SU-DHL-6 (cell line): ENCODE data around the gene TMEM161A.

ENCODE experiments used
- H2AFZ ChIP-seq: fragments of 200-600 bp; sonication (generic); 2 replicates; pipeline ENCODE4 v1.6.1; 2014; ENCODE audit warnings: low read depth, mild to moderate bottlenecking, moderate library complexity, mixed read lengths, antibody characterized with exemption, low read length; ENCODE audit not compliant: severe bottlenecking
- H3F3A ChIP-seq: fragments of 200-600 bp; shearing (Covaris generic); 2 replicates; pipeline ENCODE4 v1.6.0; 2016; ENCODE audit warnings: antibody characterized with exemption, mild to moderate bottlenecking; ENCODE audit not compliant: insufficient read depth
- H3K27ac ChIP-seq: fragments of 200-600 bp; sonication (generic); 2 replicates; pipeline ENCODE4 v1.5.1; 2016; ENCODE audit warnings: low read depth, mild to moderate bottlenecking, low read length, moderate library complexity, mixed read lengths
- H3K27me3 ChIP-seq: fragments of 200-600 bp; sonication (generic), shearing (Covaris generic); 2 replicates; pipeline ENCODE4 v1.6.0; 2014; ENCODE audit warnings: mild to moderate bottlenecking, low read length
- H3K36me3 ChIP-seq: fragments of 200-600 bp; sonication (generic); 2 replicates; pipeline ENCODE4 v1.6.1; 2014; ENCODE audit warnings: mild to moderate bottlenecking, low read length, mixed read lengths
- H3K4me2 ChIP-seq: fragments of 300-600, 200-600 bp; shearing (Covaris generic), sonication (generic); 2 replicates; pipeline ENCODE4 v1.6.0; 2014; ENCODE audit warnings: low read length, low read depth, mild to moderate bottlenecking; ENCODE audit not compliant: poor library complexity, severe bottlenecking
- H3K4me3 ChIP-seq: fragments of 200-600 bp; sonication (generic); 2 replicates; pipeline ENCODE4 v1.5.1; 2014; ENCODE audit warnings: antibody characterized with exemption, low read length, mild to moderate bottlenecking, mixed read lengths; ENCODE audit not compliant: insufficient read depth, poor library complexity, severe bottlenecking
- H3K79me2 ChIP-seq: fragments of 200-600 bp; sonication (generic); 2 replicates; pipeline ENCODE4 v1.6.1; 2014; ENCODE audit warnings: mild to moderate bottlenecking, low read length, moderate library complexity; ENCODE audit not compliant: insufficient read depth
- H3K9ac ChIP-seq: fragments of 200-600 bp; sonication (generic); 2 replicates; pipeline ENCODE4 v1.7.0; 2014; ENCODE audit warnings: mild to moderate bottlenecking, low read length
- H3K9me2 ChIP-seq: fragments of 200-600 bp; sonication (generic); replicated peaks from 2 replicates; pipeline ENCODE4 v1.6.1; 2014; ENCODE audit warnings: low read length; ENCODE audit not compliant: insufficient read depth
- H3K9me3 ChIP-seq: fragments of 200-600 bp; sonication (generic); 2 replicates; pipeline ENCODE4 v1.6.1; 2014; ENCODE audit warnings: low read length, mixed read lengths; ENCODE audit not compliant: insufficient read depth
- H4K20me1 ChIP-seq: fragments of 200-600 bp; sonication (generic); 2 replicates; pipeline ENCODE4 v1.6.1; 2014; ENCODE audit warnings: low read depth, mild to moderate bottlenecking, antibody characterized with exemption, low read length, moderate library complexity, mixed read lengths
- EZH2phosphoT487 ChIP-seq: fragments of 200-600 bp; sonication (generic), shearing (Covaris generic); conservative IDR thresholded peaks from 2 replicates; pipeline ENCODE4 v1.6.1; 2018; ENCODE audit warnings: mild to moderate bottlenecking, antibody characterized with exemption, low read length, moderate library complexity, mixed read lengths
- TF ChIP-seq, protein P1 (sequence below): fragments of 200-600 bp; sonication (generic); IDR thresholded peaks from one replicate; pipeline ENCODE4 v1.5.1; 2017; ENCODE audit warnings: antibody characterized with exemption, mild to moderate bottlenecking, low read length, moderate library complexity; ENCODE audit not compliant: insufficient read depth, poor library complexity, severe bottlenecking

Gene TMEM161A

DNA sequence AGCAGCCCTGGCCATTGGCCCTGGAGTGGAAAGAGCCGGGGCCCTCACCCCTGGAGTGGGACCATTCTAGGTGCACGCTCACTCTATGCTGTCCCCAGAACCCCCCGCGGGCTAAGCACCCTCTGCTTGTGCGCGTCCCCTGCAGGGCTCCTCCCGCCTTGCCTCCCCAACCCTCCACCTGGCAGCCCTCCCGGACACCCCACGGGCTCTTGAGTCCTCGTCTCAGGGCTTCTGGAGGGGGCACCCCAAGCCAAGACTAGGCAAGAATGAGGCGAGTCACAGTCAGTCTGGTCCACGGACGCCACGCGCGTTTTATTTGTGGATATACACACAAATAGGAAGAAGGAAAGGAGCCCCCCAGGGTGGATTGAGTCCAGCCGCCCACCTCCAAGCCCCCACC is 7.0 kb upstream of the TMEM161A start:
- Histone ChIP-seq H3F3A (peaks cover 75% of the 10 kb centered on the region), H3K4me2 (no peak overlapping the region), H3K79me2 (no peaks in the 10 kb centered on the region), H3K27me3 (no peaks in the 10 kb centered on the region), H3K9me2 (no peaks in the 10 kb centered on the region), H3K27ac (peak overlapping the region; percentile 73), H3K36me3 (peaks cover 10% of the 10 kb centered on the region), H3K4me3 (no peak overlapping the region), H3K9ac (no peak overlapping the region), H2AFZ (no peak overlapping the region), H4K20me1 (no peaks in the 10 kb centered on the region), H3K9me3 (no peaks in the 10 kb centered on the region)
- TF ChIP-seq, protein P1, sequence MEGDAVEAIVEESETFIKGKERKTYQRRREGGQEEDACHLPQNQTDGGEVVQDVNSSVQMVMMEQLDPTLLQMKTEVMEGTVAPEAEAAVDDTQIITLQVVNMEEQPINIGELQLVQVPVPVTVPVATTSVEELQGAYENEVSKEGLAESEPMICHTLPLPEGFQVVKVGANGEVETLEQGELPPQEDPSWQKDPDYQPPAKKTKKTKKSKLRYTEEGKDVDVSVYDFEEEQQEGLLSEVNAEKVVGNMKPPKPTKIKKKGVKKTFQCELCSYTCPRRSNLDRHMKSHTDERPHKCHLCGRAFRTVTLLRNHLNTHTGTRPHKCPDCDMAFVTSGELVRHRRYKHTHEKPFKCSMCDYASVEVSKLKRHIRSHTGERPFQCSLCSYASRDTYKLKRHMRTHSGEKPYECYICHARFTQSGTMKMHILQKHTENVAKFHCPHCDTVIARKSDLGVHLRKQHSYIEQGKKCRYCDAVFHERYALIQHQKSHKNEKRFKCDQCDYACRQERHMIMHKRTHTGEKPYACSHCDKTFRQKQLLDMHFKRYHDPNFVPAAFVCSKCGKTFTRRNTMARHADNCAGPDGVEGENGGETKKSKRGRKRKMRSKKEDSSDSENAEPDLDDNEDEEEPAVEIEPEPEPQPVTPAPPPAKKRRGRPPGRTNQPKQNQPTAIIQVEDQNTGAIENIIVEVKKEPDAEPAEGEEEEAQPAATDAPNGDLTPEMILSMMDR: no peak
- no peak for TF ChIP-seq EZH2phosphoT487

DNA sequence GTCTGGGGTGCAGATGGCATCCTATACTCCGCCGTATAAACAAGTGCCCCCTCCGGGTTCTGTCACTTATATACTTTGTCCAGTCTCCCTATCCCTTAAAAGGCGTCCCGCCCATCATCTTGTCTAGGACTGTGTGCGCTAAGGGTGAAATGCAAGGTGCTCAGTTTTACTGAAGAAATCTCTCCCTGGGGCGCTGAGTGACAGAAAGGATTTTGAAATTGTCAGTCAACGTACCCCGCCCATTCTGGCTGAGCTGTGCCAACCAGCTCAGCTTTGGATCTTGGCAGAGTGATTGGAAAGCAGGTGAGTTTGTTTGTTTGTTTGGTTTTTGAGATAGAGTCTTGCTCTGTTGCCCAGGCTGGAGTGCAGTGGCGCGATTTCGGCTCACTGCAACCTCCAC is 4.1 kb upstream of the TMEM161A start:
- Histone ChIP-seq H4K20me1 (no peaks in the 10 kb centered on the region), H3K36me3 (peaks cover 2% of the 10 kb centered on the region; the same call in 1 of the 2 replicates), H3K4me3 (no peak overlapping the region), H3F3A (peaks cover 57% of the 10 kb centered on the region), H3K27me3 (no peaks in the 10 kb centered on the region), H3K79me2 (peaks cover 8% of the 10 kb centered on the region), H3K27ac (no peak overlapping the region), H3K9me3 (no peaks in the 10 kb centered on the region), H3K4me2 (no peak overlapping the region), H2AFZ (no peak overlapping the region), H3K9ac (no peak overlapping the region), H3K9me2 (no peaks in the 10 kb centered on the region)
- TF ChIP-seq, protein P1: no peak

DNA sequence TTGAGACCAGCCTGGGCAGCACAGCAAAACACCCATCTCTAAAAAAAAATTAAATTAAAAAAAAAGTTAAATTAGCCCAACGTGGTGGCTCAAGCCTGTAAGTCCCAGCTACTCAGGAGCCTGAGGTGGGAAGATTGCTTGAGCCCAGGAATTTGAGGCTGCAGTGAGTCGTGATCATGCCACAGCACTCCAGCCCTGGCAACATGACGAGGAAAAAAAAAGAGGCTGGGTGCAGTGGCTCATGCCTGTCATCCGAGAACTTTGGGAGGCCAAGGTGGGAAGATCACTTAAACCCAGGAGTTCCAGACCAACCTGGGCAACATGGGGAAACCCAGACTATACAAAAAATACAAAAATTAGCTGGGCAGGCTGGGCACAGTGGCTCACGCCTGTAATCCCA is 2.2 kb upstream of the TMEM161A start:
- H3K4me2 ChIP-seq: no peak overlapping the region
- no peaks in the 10 kb centered on the region for H3K9me2 ChIP-seq
- H3K36me3 ChIP-seq: no peaks in the 10 kb centered on the region; the same call in 1 of the 2 replicates
- H3F3A ChIP-seq: peaks cover 45% of the 10 kb centered on the region
- TF ChIP-seq, protein P1: no peak
- TF ChIP-seq EZH2phosphoT487: no peak
- no peak overlapping the region for H3K27ac ChIP-seq
- H4K20me1 ChIP-seq: no peaks in the 10 kb centered on the region
- H3K9ac ChIP-seq: no peak overlapping the region
- H3K79me2 ChIP-seq: peaks cover 9% of the 10 kb centered on the region
- no peak overlapping the region for H3K4me3 ChIP-seq
- H3K9me3 ChIP-seq: no peaks in the 10 kb centered on the region
- H2AFZ ChIP-seq: no peak overlapping the region
- H3K27me3 ChIP-seq: no peaks in the 10 kb centered on the region

DNA sequence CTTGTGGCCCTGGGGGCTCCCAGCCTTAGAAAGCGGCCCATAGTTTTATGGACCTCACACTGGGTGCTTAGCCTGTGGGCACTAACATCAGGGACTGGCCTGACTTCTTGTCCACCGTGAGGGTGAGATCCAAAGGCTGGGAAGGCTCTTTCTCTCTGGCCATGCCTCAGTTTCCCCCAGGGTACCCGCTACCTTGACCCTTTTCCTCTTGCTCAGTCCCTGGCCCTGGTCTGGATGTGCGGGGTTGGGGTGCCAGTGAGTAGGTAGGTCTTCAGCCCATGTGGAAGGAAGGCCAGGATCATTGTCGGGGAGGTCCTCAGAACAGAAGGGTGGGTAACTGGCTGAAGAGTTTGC is 1.6 kb upstream of the TMEM161A start:
- H3K9me3 ChIP-seq: no peaks in the 10 kb centered on the region
- no peaks in the 10 kb centered on the region for H3K9me2 ChIP-seq
- H3K27me3 ChIP-seq: no peaks in the 10 kb centered on the region
- H3K4me3 ChIP-seq: no peak overlapping the region
- no peaks in the 10 kb centered on the region; the same call in 1 of the 2 replicates for H3K36me3 ChIP-seq
- H4K20me1 ChIP-seq: no peaks in the 10 kb centered on the region
- H3K27ac ChIP-seq: no peak overlapping the region
- peaks cover 40% of the 10 kb centered on the region for H3F3A ChIP-seq
- H2AFZ ChIP-seq: no peak overlapping the region
- H3K4me2 ChIP-seq: no peak overlapping the region
- H3K79me2 ChIP-seq: peaks cover 9% of the 10 kb centered on the region
- TF ChIP-seq, protein P1: no peak
- no peak for TF ChIP-seq EZH2phosphoT487
- H3K9ac ChIP-seq: no peak overlapping the region
